AG10803 (cell line): Measurements from ENCODE around the gene LMF2.

Experiments used
- DNase-seq: peaks from one replicate; pipeline ENCODE4 v3.0.0; 2010; ENCODE audit warnings: low read depth
- H3K4me3 ChIP-seq: 2 replicates; pipeline ENCODE4 v1.5.1; 2011; ENCODE audit warnings: mild to moderate bottlenecking, low read length, control low read depth
- CTCF ChIP-seq: conservative IDR thresholded peaks from 2 replicates; pipeline ENCODE4 v1.5.1; 2011; ENCODE audit warnings: mild to moderate bottlenecking, low read length, control low read depth, inconsistent platforms

The LMF2 gene

GRCh38 chr22:50459016-50459415 is 48.5 kb downstream of the LMF2 start:
- no peak for TF ChIP-seq CTCF
- DNase-seq = no peak
- no peak overlapping the region for H3K4me3 ChIP-seq

DNA sequence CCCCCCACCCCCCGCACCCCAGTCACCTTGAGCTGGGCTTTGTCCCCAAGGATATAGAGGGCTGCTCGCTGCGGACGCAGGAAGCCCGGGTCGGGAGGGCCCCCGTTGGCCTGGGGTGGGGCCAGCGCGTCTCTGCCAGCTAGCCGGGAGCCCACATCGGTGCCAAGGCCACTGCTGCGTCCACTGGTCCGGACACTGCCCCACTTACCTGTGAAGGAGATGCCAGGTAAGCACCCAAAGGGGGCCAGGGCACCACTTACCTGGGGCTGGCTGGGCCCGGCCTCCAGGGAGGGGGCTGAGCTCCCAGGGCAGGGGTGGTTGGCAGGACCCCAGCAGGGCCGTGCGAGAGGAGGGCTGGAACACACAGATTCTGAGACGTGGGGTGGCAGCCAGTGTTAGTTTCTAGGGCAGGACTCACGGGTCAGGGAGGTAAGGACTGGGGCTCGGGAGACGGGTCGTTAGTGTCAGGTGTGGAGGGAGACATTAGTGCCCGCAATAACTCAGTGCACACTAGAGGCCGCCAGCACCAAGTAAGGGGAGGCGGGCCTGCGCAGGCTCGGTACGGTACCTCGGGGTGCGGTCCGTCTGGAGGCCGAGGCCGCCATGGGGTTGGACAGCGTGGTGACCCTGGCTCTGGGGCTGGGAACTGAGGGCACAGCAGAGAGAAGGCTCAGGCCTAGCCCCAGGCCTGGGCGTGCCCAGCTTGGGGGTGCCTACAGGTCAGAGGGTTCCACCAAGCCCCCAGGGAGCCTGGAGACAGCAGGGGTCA is 50.9 kb downstream of the LMF2 start:
- no peak overlapping the region for H3K4me3 ChIP-seq
- DNase-seq = no peak
- TF ChIP-seq CTCF = 0 out of 2 replicates have a peak, but pooled peaks have one; percentile 4

GRCh38 chr22:50456026-50456425 is 51.5 kb downstream of the LMF2 start:
- no peak overlapping the region for H3K4me3 ChIP-seq
- TF ChIP-seq CTCF = no peak

GRCh38 chr22:50455201-50455600 is 52.3 kb downstream of the LMF2 start:
- no peak for TF ChIP-seq CTCF
- DNase-seq = no peak
- no peak overlapping the region for H3K4me3 ChIP-seq

More at GRCh38 chr22:50456026-50456425, 51.5 kb downstream of the LMF2 start:
- DNase-seq = no peak

DNA sequence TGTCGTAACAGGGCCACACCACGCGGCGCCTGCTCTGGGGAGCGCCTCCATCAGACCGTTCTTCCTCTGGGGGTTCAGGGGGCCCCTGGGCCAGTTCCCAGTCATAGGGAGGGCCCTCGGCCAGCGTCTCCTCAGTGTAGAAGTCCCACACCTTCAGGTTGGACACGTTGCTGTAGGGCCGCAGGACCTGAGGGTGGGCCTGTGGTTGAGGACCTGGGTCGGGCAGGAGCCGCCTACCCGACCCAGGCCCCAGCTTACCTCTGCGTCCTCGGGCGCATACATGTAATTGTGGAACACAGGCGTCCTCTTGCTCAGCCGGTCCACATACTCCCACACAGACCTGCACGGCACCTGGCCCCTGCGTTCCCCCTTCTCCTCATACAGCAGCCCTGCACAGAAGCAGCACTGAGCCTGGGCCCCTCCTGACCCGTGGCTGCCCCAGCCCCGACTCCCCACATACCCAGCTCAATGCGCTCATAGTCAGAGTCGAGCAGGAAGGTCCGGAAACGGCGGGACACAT is 52.9 kb downstream of the LMF2 start:
- H3K4me3 ChIP-seq = no peak overlapping the region
- DNase-seq = no peak
- TF ChIP-seq CTCF = no peak
